Hepatocyte (in vitro differentiated cells): ENCODE results near the gene LRRC28. TPM values are rescaled to one million over a fixed set of nuclear protein-coding genes. Genes with fewer than 3 reads are reported as not detected.

Source experiments
- DNase-seq: peaks from one replicate; pipeline ENCODE4 v3.0.0-alpha.2; 2016; ENCODE audit warnings: low spot score
- H2AFZ ChIP-seq: fragments of 200-600 bp; sonication (generic); 2 replicates; pipeline ENCODE4 v1.6.0; 2016; ENCODE audit warnings: antibody characterized with exemption, mild to moderate bottlenecking
- H3K27ac ChIP-seq: fragments of 200-600 bp; sonication (generic); 2 replicates; pipeline ENCODE4 v1.5.1; 2016; ENCODE audit warnings: mild to moderate bottlenecking
- H3K27me3 ChIP-seq: fragments of 200-600 bp; sonication (generic); 2 replicates; pipeline ENCODE4 v1.6.1; 2016
- H3K36me3 ChIP-seq: fragments of 200-600 bp; sonication (generic); replicated peaks from 2 replicates; pipeline ENCODE4 v1.5.1; 2016; ENCODE audit warnings: low read depth; ENCODE audit not compliant: insufficient read depth
- H3K4me1 ChIP-seq: fragments of 200-600 bp; sonication (generic); 2 replicates; pipeline ENCODE4 v1.5.1; 2016; ENCODE audit warnings: mild to moderate bottlenecking, moderate library complexity; ENCODE audit not compliant: insufficient read depth
- H3K4me2 ChIP-seq: fragments of 200-600 bp; sonication (generic); 2 replicates; pipeline ENCODE4 v1.6.0; 2016
- H3K4me3 ChIP-seq: fragments of 200-600 bp; sonication (generic); 2 replicates; pipeline ENCODE4 v1.5.1; 2016; ENCODE audit warnings: mild to moderate bottlenecking
- H3K79me2 ChIP-seq: fragments of 200-600 bp; sonication (generic); 2 replicates; pipeline ENCODE4 v1.6.0; 2017; ENCODE audit warnings: mild to moderate bottlenecking
- H3K9me2 ChIP-seq: fragments of 200-600 bp; sonication (generic); replicated peaks from 2 replicates; pipeline ENCODE4 v1.6.0; 2017; ENCODE audit warnings: mild to moderate bottlenecking; ENCODE audit not compliant: insufficient read depth
- H3K9me3 ChIP-seq: fragments of 200-600 bp; sonication (generic); 2 replicates; pipeline ENCODE4 v1.5.1; 2016; ENCODE audit warnings: low read depth, mild to moderate bottlenecking
- H4K20me1 ChIP-seq: fragments of 200-600 bp; sonication (generic); 2 replicates; pipeline ENCODE4 v1.6.0; 2016; ENCODE audit warnings: mild to moderate bottlenecking; ENCODE audit not compliant: insufficient read depth, poor library complexity, severe bottlenecking
- EZH2 ChIP-seq: fragments of 200-600 bp; sonication (generic); IDR thresholded peaks from 2 replicates; pipeline ENCODE4 v1.6.1; 2016; ENCODE audit warnings: antibody characterized with exemption, mild to moderate bottlenecking, borderline replicate concordance
- EZH2phosphoT487 ChIP-seq: fragments of 200-600 bp; sonication (generic); IDR thresholded peaks from one replicate; pipeline ENCODE4 v1.6.1; 2018; ENCODE audit warnings: antibody characterized with exemption, mild to moderate bottlenecking, low read depth, moderate library complexity; ENCODE audit not compliant: unreplicated experiment, severe bottlenecking
- WGBS: methylation state at CpG from one replicate; pipeline ENCODE4 v1.1.6; 2016; ENCODE audit warnings: low lambda C conversion rate; ENCODE audit errors: missing lambda C conversion rate; 5-methylcytosine and 5-hydroxymethylcytosine counted together
- polyA plus RNA-seq: library from polyadenylated mRNA; unstranded; fragments of >200 nt; fragmentation: Nextera tagmentation; extraction: Ambion mirVana; gene quantifications from 2 replicates; pipeline ENCODE4 v1.2.1, GENCODE V29; 2016
- total RNA-seq: library from RNA; depleted of rRNA; stranded (reverse); fragments of >200 nt; gene quantifications from 2 replicates; pipeline ENCODE4 v1.2.3, GENCODE V29; 2014
- TF ChIP-seq, protein P1 (sequence below): fragments of 200-600 bp; sonication (generic); IDR thresholded peaks from 2 replicates; pipeline ENCODE4 v1.5.1; 2016; ENCODE audit warnings: antibody characterized with exemption, mild to moderate bottlenecking; ENCODE audit not compliant: poor library complexity

The LRRC28 gene
- total and polyA plus RNA-seq, 2 experiments from 2014 or later = 32.1 to 55.5 TPM

GRCh38 chr15:99387421-99388168 lies 136.3 kb downstream of the LRRC28 start:
- no peak for DNase-seq
- H3K9me3 ChIP-seq = peaks cover 7% of the 10 kb centered on the region
- TF ChIP-seq EZH2phosphoT487 (no peak), EZH2 (no peak)
- TF ChIP-seq, protein P1, sequence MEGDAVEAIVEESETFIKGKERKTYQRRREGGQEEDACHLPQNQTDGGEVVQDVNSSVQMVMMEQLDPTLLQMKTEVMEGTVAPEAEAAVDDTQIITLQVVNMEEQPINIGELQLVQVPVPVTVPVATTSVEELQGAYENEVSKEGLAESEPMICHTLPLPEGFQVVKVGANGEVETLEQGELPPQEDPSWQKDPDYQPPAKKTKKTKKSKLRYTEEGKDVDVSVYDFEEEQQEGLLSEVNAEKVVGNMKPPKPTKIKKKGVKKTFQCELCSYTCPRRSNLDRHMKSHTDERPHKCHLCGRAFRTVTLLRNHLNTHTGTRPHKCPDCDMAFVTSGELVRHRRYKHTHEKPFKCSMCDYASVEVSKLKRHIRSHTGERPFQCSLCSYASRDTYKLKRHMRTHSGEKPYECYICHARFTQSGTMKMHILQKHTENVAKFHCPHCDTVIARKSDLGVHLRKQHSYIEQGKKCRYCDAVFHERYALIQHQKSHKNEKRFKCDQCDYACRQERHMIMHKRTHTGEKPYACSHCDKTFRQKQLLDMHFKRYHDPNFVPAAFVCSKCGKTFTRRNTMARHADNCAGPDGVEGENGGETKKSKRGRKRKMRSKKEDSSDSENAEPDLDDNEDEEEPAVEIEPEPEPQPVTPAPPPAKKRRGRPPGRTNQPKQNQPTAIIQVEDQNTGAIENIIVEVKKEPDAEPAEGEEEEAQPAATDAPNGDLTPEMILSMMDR = no peak
- H3K27me3 ChIP-seq = no peaks in the 10 kb centered on the region
- H3K9me2 ChIP-seq = no peaks in the 10 kb centered on the region
- H3K36me3 ChIP-seq = no peaks in the 10 kb centered on the region
- no peaks in the 10 kb centered on the region for H4K20me1 ChIP-seq
- no peaks in the 10 kb centered on the region for H3K79me2 ChIP-seq
- WGBS = 95% methylated on average over 8 of the region's 8 CpGs
- no peak overlapping the region for H3K4me3 ChIP-seq
- no peak overlapping the region for H2AFZ ChIP-seq
- H3K4me2 ChIP-seq = no peak overlapping the region
- peaks cover 11% of the 10 kb centered on the region for H3K4me1 ChIP-seq
- no peak overlapping the region for H3K27ac ChIP-seq

DNA sequence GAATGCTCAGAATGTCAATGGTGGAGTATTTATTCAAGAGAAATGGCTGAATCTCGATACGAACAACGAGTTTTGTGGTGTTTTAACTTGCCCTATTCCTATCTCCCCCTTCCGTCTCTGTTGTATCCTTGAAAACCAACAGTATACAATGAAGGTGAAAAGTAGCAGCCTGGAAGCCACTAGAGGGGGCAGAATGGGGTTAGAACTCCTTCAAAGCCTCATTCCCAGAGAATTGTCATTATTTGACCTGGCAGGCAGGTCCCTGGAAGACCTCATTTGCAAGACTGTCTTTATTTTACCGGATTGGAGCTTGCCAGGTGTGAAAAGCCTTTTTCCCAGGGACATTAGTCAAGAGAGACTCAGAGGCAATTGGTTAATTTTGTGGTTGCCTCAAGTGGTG lies 139.4 kb downstream of the LRRC28 start:
- H3K9me3 ChIP-seq = peaks cover 7% of the 10 kb centered on the region
- 75% methylated on average over 5 of the region's 5 CpGs for WGBS
- H3K9me2 ChIP-seq = no peaks in the 10 kb centered on the region
- H3K79me2 ChIP-seq = no peaks in the 10 kb centered on the region
- no peaks in the 10 kb centered on the region for H3K36me3 ChIP-seq
- no peak overlapping the region for H3K4me3 ChIP-seq
- H4K20me1 ChIP-seq = no peaks in the 10 kb centered on the region
- no peaks in the 10 kb centered on the region for H3K27me3 ChIP-seq
- peaks cover 1% of the 10 kb centered on the region for H3K4me1 ChIP-seq
- TF ChIP-seq EZH2phosphoT487 (no peak), EZH2 (no peak)
- TF ChIP-seq, protein P1 = no peak
- no peak overlapping the region for H3K27ac ChIP-seq
- no peak overlapping the region for H2AFZ ChIP-seq
- no peak overlapping the region for H3K4me2 ChIP-seq
- DNase-seq = no peak

GRCh38 chr15:99393641-99394040 lies 142.4 kb downstream of the LRRC28 start:
- no peaks in the 10 kb centered on the region for H3K4me1 ChIP-seq
- no peaks in the 10 kb centered on the region for H3K9me2 ChIP-seq
- no peaks in the 10 kb centered on the region for H4K20me1 ChIP-seq
- WGBS = 55% methylated on average over 1 of the region's 1 CpG
- H3K4me2 ChIP-seq = peak overlapping the region; percentile 32
- no peak overlapping the region for H3K27ac ChIP-seq
- no peaks in the 10 kb centered on the region for H3K79me2 ChIP-seq
- H2AFZ ChIP-seq = no peak overlapping the region
- H3K36me3 ChIP-seq = no peaks in the 10 kb centered on the region
- no peaks in the 10 kb centered on the region for H3K27me3 ChIP-seq
- H3K4me3 ChIP-seq = no peak overlapping the region
- peaks cover 7% of the 10 kb centered on the region for H3K9me3 ChIP-seq
- TF ChIP-seq EZH2phosphoT487 = no peak
- TF ChIP-seq, protein P1 = no peak
- no peak for DNase-seq
